ENCODE results near the gene CDC73.

The CDC73 gene

GRCh38 chr1:193121616-193122593 lies at the start of gene CDC73:
Gene CDC73 (plus strand): TSS chr1:193122031. CDS start chr1:193122201, 170 bp downstream.
- DNase-seq (ENCODE audit: low read depth) = peak; percentile 99

GRCh38 chr1:193077991-193078390 lies 43.8 kb upstream of the CDC73 start:
- DNase-seq (ENCODE audit: low read depth) = peak; percentile 41

GRCh38 chr1:193079187-193079586 lies 42.6 kb upstream of the CDC73 start:
- DNase-seq (ENCODE audit: low read depth) = no peak

GRCh38 chr1:193083365-193084088 lies 38.3 kb upstream of the CDC73 start:
- no peak for DNase-seq (ENCODE audit: low read depth)

GRCh38 chr1:193085263-193085662 lies 36.6 kb upstream of the CDC73 start:
- no peak for DNase-seq (ENCODE audit: low read depth)

- no peak for DNase-seq (ENCODE audit: low read depth)
Measured at GRCh38 chr1:193086342-193086741, 35.5 kb upstream of the CDC73 start.

- no peak for DNase-seq (ENCODE audit: low read depth)
Measured at GRCh38 chr1:193087893-193088292, 33.9 kb upstream of the CDC73 start.

GRCh38 chr1:193090865-193091264 lies 31.0 kb upstream of the CDC73 start:
- no peak for DNase-seq (ENCODE audit: low read depth)

GRCh38 chr1:193094112-193094511 lies 27.7 kb upstream of the CDC73 start:
- DNase-seq (ENCODE audit: low read depth) = no peak

- DNase-seq (ENCODE audit: low read depth) = no peak
Measured at GRCh38 chr1:193102662-193103061, 19.2 kb upstream of the CDC73 start.

GRCh38 chr1:193103759-193104501 lies 17.9 kb upstream of the CDC73 start:
- peak; percentile 15 for DNase-seq (ENCODE audit: low read depth)

- peak; percentile 77 for DNase-seq (ENCODE audit: low read depth)
Measured at GRCh38 chr1:193104502-193104906, 17.3 kb upstream of the CDC73 start.

- DNase-seq (ENCODE audit: low read depth) = peak; percentile 92
Measured at GRCh38 chr1:193104907-193105820, 16.7 kb upstream of the CDC73 start, which contains the start of gene GLRX2. Gene GLRX2 (minus strand): TSS chr1:193105414. CDS start chr1:193105382, 32 bp downstream.

GRCh38 chr1:193105821-193106177 lies 16.0 kb upstream of the CDC73 start:
- DNase-seq (ENCODE audit: low read depth) = no peak

GRCh38 chr1:193108471-193108870 lies 13.4 kb upstream of the CDC73 start:
- DNase-seq (ENCODE audit: low read depth) = no peak

- no peak for DNase-seq (ENCODE audit: low read depth)
Measured at GRCh38 chr1:193109619-193110018, 12.2 kb upstream of the CDC73 start.

GRCh38 chr1:193110246-193110645 lies 11.6 kb upstream of the CDC73 start:
- no peak for DNase-seq (ENCODE audit: low read depth)

- DNase-seq (ENCODE audit: low read depth) = peak; percentile 53
Measured at GRCh38 chr1:193110864-193111263, 11.0 kb upstream of the CDC73 start.

- peak; percentile 92 for DNase-seq (ENCODE audit: low read depth)
Measured at GRCh38 chr1:193111641-193112090, 10.2 kb upstream of the CDC73 start.

GRCh38 chr1:193113258-193113991 lies 8.4 kb upstream of the CDC73 start:
- no peak for DNase-seq (ENCODE audit: low read depth)

All from EH (cell line).